Stimulated activated naive B cell treated with anti-CD40 and anti-IgM and Interleukin-4, amounts not matched to agents 10 μg/mL and 1 μg/mL and 100 μg/mL, for 72 hours (primary cell): Measurements from ENCODE around the gene EMC9.
A peak's percentile ranks its signal among the peaks of the same experiment; 100 is the strongest.

Experiments used
- ATAC-seq, 2 donors: fragments of 150-1000 bp; cut with Tn5 transposase; replicated peaks; 2 replicates each; pipeline ENCODE4 v1.10.0; 2021; ENCODE audit warnings: moderate library complexity in 1 of 2
- DNase-seq: peaks from one replicate; pipeline ENCODE4 v3.0.0; 2021
- H3K27ac Mint-ChIP-seq: one replicate; pipeline ENCODE4 v1.8.0; 2022; ENCODE audit warnings: mild to moderate bottlenecking, mixed read lengths
- H3K27me3 Mint-ChIP-seq, 2 donors: one replicate each; pipeline ENCODE4 v1.8.0; 2022; ENCODE audit warnings: mixed read lengths in 2 of 2
- H3K36me3 Mint-ChIP-seq, 2 donors: one replicate each; pipeline ENCODE4 v1.8.0; 2022; ENCODE audit warnings: mixed read lengths in 2 of 2, mild to moderate bottlenecking in 1 of 2
- H3K4me1 Mint-ChIP-seq, 2 donors: one replicate each; pipeline ENCODE4 v1.8.0; 2022; ENCODE audit warnings: mixed read lengths in 2 of 2, mild to moderate bottlenecking in 1 of 2
- H3K4me3 Mint-ChIP-seq, 2 donors: one replicate each; pipeline ENCODE4 v1.8.0; 2022; ENCODE audit warnings: mild to moderate bottlenecking in 2 of 2, mixed read lengths in 2 of 2, moderate library complexity in 1 of 2
- H3K9me3 Mint-ChIP-seq, 2 donors: one replicate each; pipeline ENCODE4 v1.8.0; 2022; ENCODE audit warnings: mixed read lengths in 2 of 2, mild to moderate bottlenecking in 1 of 2

Gene EMC9

GRCh38 chr14:24122416-24122815, 19.0 kb downstream of the EMC9 start:
- peaks cover 27 to 32% of the 10 kb centered on the region in 2 donors for H3K4me1 Mint-ChIP-seq
- no peak overlapping the region for H3K4me3 Mint-ChIP-seq
- DNase-seq = no peak
- H3K27ac Mint-ChIP-seq = peak overlapping the region; percentile 98
- ATAC-seq = no peak
- H3K27me3 Mint-ChIP-seq = no peaks in the 10 kb centered on the region
- no peaks in the 10 kb centered on the region for H3K9me3 Mint-ChIP-seq
- peaks cover 38 to 57% of the 10 kb centered on the region in 2 donors for H3K36me3 Mint-ChIP-seq

GRCh38 chr14:24121210-24121609, 20.2 kb downstream of the EMC9 start:
- Mint-ChIP-seq H3K27me3 (no peaks in the 10 kb centered on the region), H3K4me1 (peaks cover 31 to 41% of the 10 kb centered on the region in 2 donors), H3K9me3 (no peaks in the 10 kb centered on the region), H3K27ac (peak overlapping the region; percentile 2), H3K4me3 (no peak overlapping the region), H3K36me3 (peaks cover 44 to 69% of the 10 kb centered on the region in 2 donors)
- ATAC-seq (no peak), DNase-seq (no peak)

GRCh38 chr14:24119691-24120090, 21.7 kb downstream of the EMC9 start:
- Mint-ChIP-seq H3K4me1 (peaks cover 43 to 45% of the 10 kb centered on the region in 2 donors), H3K9me3 (no peaks in the 10 kb centered on the region), H3K4me3 (no peak overlapping the region), H3K36me3 (peaks cover 49 to 77% of the 10 kb centered on the region in 2 donors), H3K27ac (no peak overlapping the region), H3K27me3 (no peaks in the 10 kb centered on the region)
- no peak for ATAC-seq
- no peak for DNase-seq

- Mint-ChIP-seq H3K4me1 (peaks cover 20 to 24% of the 10 kb centered on the region in 2 donors), H3K4me3 (no peak overlapping the region), H3K27me3 (no peaks in the 10 kb centered on the region), H3K36me3 (peaks cover 35 to 58% of the 10 kb centered on the region in 2 donors), H3K9me3 (no peaks in the 10 kb centered on the region), H3K27ac (no peak overlapping the region)
- DNase-seq (no peak), ATAC-seq (no peak)
Measured at GRCh38 chr14:24117179-24117578, 24.2 kb downstream of the EMC9 start.

- Mint-ChIP-seq H3K36me3 (peaks cover 29 to 52% of the 10 kb centered on the region in 2 donors), H3K4me1 (peaks cover 20 to 24% of the 10 kb centered on the region in 2 donors), H3K9me3 (no peaks in the 10 kb centered on the region), H3K27ac (no peak overlapping the region), H3K27me3 (no peaks in the 10 kb centered on the region), H3K4me3 (peak overlapping the region; percentile 97 to 99)
- ATAC-seq (no peak), DNase-seq (no peak)
Measured at GRCh38 chr14:24116128-24116814, 25.1 kb downstream of the EMC9 start.

- Mint-ChIP-seq H3K9me3 (no peaks in the 10 kb centered on the region), H3K4me3 (peak overlapping the region; percentile 97 to 99), H3K4me1 (peaks cover 20 to 24% of the 10 kb centered on the region in 2 donors), H3K27ac (peak overlapping the region; percentile 100), H3K36me3 (peaks cover 26 to 47% of the 10 kb centered on the region in 2 donors), H3K27me3 (no peaks in the 10 kb centered on the region)
- ATAC-seq (no peak), DNase-seq (no peak)
Measured at GRCh38 chr14:24115422-24116127, 25.8 kb downstream of the EMC9 start.

GRCh38 chr14:24114532-24115421, 26.6 kb downstream of the EMC9 start, which contains the start of the genes DCAF11 and NRL:
DCAF11 (plus strand) TSS chr14:24114777; CDS start chr14:24115595, 818 bp downstream.
NRL (minus strand) TSS chr14:24114949; CDS start chr14:24082848, 32,101 bp downstream.
- Mint-ChIP-seq H3K4me3 (peak within 1 kb of the TSS; percentile 97 to 99), H3K27me3 (no peaks in the 10 kb centered on the region), H3K9me3 (no peaks in the 10 kb centered on the region), H3K36me3 (peaks cover 25 to 46% of the 10 kb centered on the region in 2 donors), H3K4me1 (peaks cover 20 to 24% of the 10 kb centered on the region in 2 donors), H3K27ac (peak within 1 kb of the TSS; percentile 100)
- peak; percentile 99 for DNase-seq
- peak; percentile 87 to 88 for ATAC-seq

GRCh38 chr14:24113801-24114531, 27.4 kb downstream of the EMC9 start:
- H3K36me3 Mint-ChIP-seq = peaks cover 20 to 38% of the 10 kb centered on the region in 2 donors
- H3K27me3 Mint-ChIP-seq = no peaks in the 10 kb centered on the region
- no peaks in the 10 kb centered on the region for H3K9me3 Mint-ChIP-seq
- peak; percentile 89 for DNase-seq
- peak; percentile 56 to 59 for ATAC-seq
- H3K27ac Mint-ChIP-seq = peak overlapping the region; percentile 100
- peak overlapping the region; percentile 97 to 99 for H3K4me3 Mint-ChIP-seq
- H3K4me1 Mint-ChIP-seq = peaks cover 23 to 25% of the 10 kb centered on the region in 2 donors

- Mint-ChIP-seq H3K36me3 (peaks cover 15 to 32% of the 10 kb centered on the region in 2 donors), H3K27me3 (no peaks in the 10 kb centered on the region), H3K27ac (peak overlapping the region; percentile 100), H3K4me1 (peaks cover 25 to 29% of the 10 kb centered on the region in 2 donors), H3K9me3 (no peaks in the 10 kb centered on the region), H3K4me3 (peak overlapping the region; percentile 97 to 99)
- DNase-seq (no peak), ATAC-seq (no peak)
Measured at GRCh38 chr14:24113379-24113800, 28.0 kb downstream of the EMC9 start.

- H3K9me3 Mint-ChIP-seq = no peaks in the 10 kb centered on the region
- no peaks in the 10 kb centered on the region for H3K27me3 Mint-ChIP-seq
- H3K27ac Mint-ChIP-seq = no peak overlapping the region
- DNase-seq (no peak), ATAC-seq (no peak)
- H3K4me1 Mint-ChIP-seq = peaks cover 15 to 20% of the 10 kb centered on the region in 2 donors
- peaks cover 5 to 7% of the 10 kb centered on the region in 2 donors for H3K36me3 Mint-ChIP-seq
- no peak overlapping the region for H3K4me3 Mint-ChIP-seq
Measured at GRCh38 chr14:24110523-24110922, 30.9 kb downstream of the EMC9 start.

GRCh38 chr14:24110060-24110459, 31.3 kb downstream of the EMC9 start:
- H3K9me3 Mint-ChIP-seq = no peaks in the 10 kb centered on the region
- H3K4me1 Mint-ChIP-seq = peaks cover 11 to 15% of the 10 kb centered on the region in 2 donors
- H3K4me3 Mint-ChIP-seq = no peak overlapping the region
- no peaks in the 10 kb centered on the region for H3K27me3 Mint-ChIP-seq
- peaks cover under 1 to 4% of the 10 kb centered on the region in 2 donors for H3K36me3 Mint-ChIP-seq
- ATAC-seq (no peak), DNase-seq (no peak)
- H3K27ac Mint-ChIP-seq = no peak overlapping the region

GRCh38 chr14:24108336-24108874, 33.0 kb downstream of the EMC9 start:
- ATAC-seq (no peak), DNase-seq (no peak)
- Mint-ChIP-seq H3K27ac (peak overlapping the region; percentile 90), H3K4me3 (peak overlapping the region; percentile 8 to 55), H3K9me3 (peaks cover 0 to 4% of the 10 kb centered on the region in 2 donors), H3K36me3 (peaks cover 1 to 17% of the 10 kb centered on the region in 2 donors), H3K27me3 (no peaks in the 10 kb centered on the region), H3K4me1 (peaks cover 8 to 15% of the 10 kb centered on the region in 2 donors)

- H3K27me3 Mint-ChIP-seq = no peaks in the 10 kb centered on the region
- DNase-seq (no peak), ATAC-seq (no peak)
- peaks cover 0 to 4% of the 10 kb centered on the region in 2 donors for H3K9me3 Mint-ChIP-seq
- peaks cover 8 to 15% of the 10 kb centered on the region in 2 donors for H3K4me1 Mint-ChIP-seq
- H3K27ac Mint-ChIP-seq = no peak overlapping the region
- peaks cover 11 to 29% of the 10 kb centered on the region in 2 donors for H3K36me3 Mint-ChIP-seq
- no peak overlapping the region for H3K4me3 Mint-ChIP-seq
Measured at GRCh38 chr14:24106672-24107271, 34.6 kb downstream of the EMC9 start.
